Renal pelvis (tissue), 4 donors: ENCODE data around the gene EPHB6. TPM values are rescaled to one million over a fixed set of nuclear protein-coding genes. Genes with fewer than 3 reads are reported as not detected.

Experiments
- DNase-seq: peaks from one replicate; pipeline ENCODE4 v3.0.0-alpha.2; 2013
- polyA plus RNA-seq, 3 donors: library from polyadenylated mRNA; unstranded; fragments of 120-200 nt; gene quantifications; one replicate each; pipeline ENCODE4 v1.2.1, GENCODE V29; 2013; ENCODE audit not compliant: insufficient read length in 3 of 3

EPHB6 gene
- polyA plus RNA-seq, 3 donors, result 21.3 to 27.8 (median 24.5) TPM

- no peak for DNase-seq
These were observed 64.8 kb downstream of the EPHB6 start for GRCh38 chr7:142919656-142920055.

Other genes with a start within 250 kb of the EPHB6 start
- not detected for gene PRSS1, start 105.6 kb upstream of the EPHB6 start, polyA plus RNA-seq
- not detected for gene PRSS2, start 84.1 kb upstream of the EPHB6 start, polyA plus RNA-seq
- gene TRPV6, start 30.7 kb downstream of the EPHB6 start, polyA plus RNA-seq, result 10 to 100 TPM; 11.2 to 16.9 (median 14.1) TPM
- 1 to 10 TPM in 2 of 3 donors, under 1 TPM in 1; 0.56 to 1.7 (median 1.6) TPM for gene TRPV5, start 78.7 kb downstream of the EPHB6 start, polyA plus RNA-seq
- gene LLCFC1, start 84.4 kb downstream of the EPHB6 start, polyA plus RNA-seq, result 1 to 10 TPM in 1 of 3 donors, under 1 TPM in 2; 0.40 to 1.0 (median 0.61) TPM
- gene KEL, start 107.3 kb downstream of the EPHB6 start, polyA plus RNA-seq, result 1 to 10 TPM; 1.6 to 4.8 (median 3.7) TPM
- not detected for gene OR9A2, start 172.1 kb downstream of the EPHB6 start, polyA plus RNA-seq
- gene OR6V1, start 197.3 kb downstream of the EPHB6 start, polyA plus RNA-seq, result not detected